Neural progenitor cell (in vitro differentiated cells): ENCODE measurements around the gene IL1RL1. TPM values are rescaled to one million over a fixed set of nuclear protein-coding genes. Genes with fewer than 3 reads are reported as not detected.

Experiments used
- DNase-seq: peaks from one replicate; pipeline ENCODE4 v3.0.0-alpha.2; 2016; ENCODE audit warnings: low spot score
- H2AFZ ChIP-seq: fragments of 200-600 bp; sonication (generic); replicated peaks from 2 replicates; pipeline ENCODE4 v1.6.1; 2016; ENCODE audit warnings: antibody characterized with exemption
- H3F3A ChIP-seq: fragments of 200-600 bp; sonication (generic); 2 replicates; pipeline ENCODE4 v1.6.1; 2016; ENCODE audit warnings: antibody characterized with exemption, low read depth
- H3K27ac ChIP-seq: fragments of 200-600 bp; sonication (generic); 2 replicates; pipeline ENCODE4 v1.5.1; 2016; ENCODE audit warnings: mild to moderate bottlenecking
- H3K27me3 ChIP-seq: fragments of 200-600 bp; sonication (generic); 2 replicates; pipeline ENCODE4 v1.6.1; 2016; ENCODE audit warnings: mild to moderate bottlenecking, moderate library complexity
- H3K36me3 ChIP-seq: fragments of 200-600 bp; sonication (generic); 2 replicates; pipeline ENCODE4 v1.5.1; 2016
- H3K4me1 ChIP-seq: fragments of 200-600 bp; sonication (generic); 2 replicates; pipeline ENCODE4 v1.6.1; 2016; ENCODE audit warnings: mixed run types
- H3K4me2 ChIP-seq: fragments of 200-600 bp; sonication (generic); 2 replicates; pipeline ENCODE4 v1.6.1; 2016
- H3K4me3 ChIP-seq: fragments of 200-600 bp; sonication (generic); 2 replicates; pipeline ENCODE4 v1.5.1; 2016
- H3K79me2 ChIP-seq: fragments of 200-600 bp; sonication (generic); 2 replicates; pipeline ENCODE4 v1.6.1; 2016; ENCODE audit warnings: low read depth
- H3K9ac ChIP-seq: fragments of 200-600 bp; sonication (generic); 2 replicates; pipeline ENCODE4 v1.6.1; 2016
- H3K9me3 ChIP-seq: fragments of 200-600 bp; sonication (generic); 2 replicates; pipeline ENCODE4 v1.5.1; 2016; ENCODE audit warnings: low read depth
- H4K20me1 ChIP-seq: fragments of 200-600 bp; sonication (generic); 2 replicates; pipeline ENCODE4 v1.6.1; 2016; ENCODE audit warnings: low read depth
- H3K27ac Mint-ChIP-seq: 3 replicates; pipeline ENCODE4 v1.8.0; 2021; ENCODE audit warnings: mixed read lengths
- H3K27me3 Mint-ChIP-seq: 2 replicates; pipeline ENCODE4 v1.8.0; 2022; ENCODE audit warnings: low read depth, mild to moderate bottlenecking, inconsistent platforms, moderate library complexity, mixed read lengths; ENCODE audit not compliant: insufficient read depth
- H3K36me3 Mint-ChIP-seq: 3 replicates; pipeline ENCODE4 v1.8.0; 2021; ENCODE audit warnings: mixed read lengths
- H3K4me1 Mint-ChIP-seq: 3 replicates; pipeline ENCODE4 v1.8.0; 2021; ENCODE audit warnings: mixed read lengths
- H3K4me3 Mint-ChIP-seq: 3 replicates; pipeline ENCODE4 v1.8.0; 2021; ENCODE audit warnings: mild to moderate bottlenecking, moderate library complexity, mixed read lengths
- H3K9me3 Mint-ChIP-seq: 3 replicates; pipeline ENCODE4 v1.8.0; 2020; ENCODE audit warnings: mixed read lengths
- EZH2 ChIP-seq: fragments of 200-600 bp; sonication (generic); IDR thresholded peaks from 2 replicates; pipeline ENCODE4 v1.6.1; 2017; ENCODE audit warnings: antibody characterized with exemption, mild to moderate bottlenecking, moderate library complexity
- EZH2phosphoT487 ChIP-seq: fragments of 200-600 bp; sonication (generic); IDR thresholded peaks from 2 replicates; pipeline ENCODE4 v1.6.1; 2017; ENCODE audit warnings: antibody characterized with exemption
- total RNA-seq: library from RNA; depleted of rRNA; stranded (reverse); fragments of >200 nt; gene quantifications from 2 replicates; pipeline ENCODE4 v1.2.3, GENCODE V29; 2015; ENCODE audit warnings: low replicate concordance
- TF ChIP-seq, protein P1 (sequence below): fragments of 200-600 bp; sonication (generic); IDR thresholded peaks from 2 replicates; pipeline ENCODE4 v1.5.1; 2017; ENCODE audit warnings: antibody characterized with exemption, mild to moderate bottlenecking

The IL1RL1 gene
- total RNA-seq, 1 donor from 2014 or later, result not detected

DNA sequence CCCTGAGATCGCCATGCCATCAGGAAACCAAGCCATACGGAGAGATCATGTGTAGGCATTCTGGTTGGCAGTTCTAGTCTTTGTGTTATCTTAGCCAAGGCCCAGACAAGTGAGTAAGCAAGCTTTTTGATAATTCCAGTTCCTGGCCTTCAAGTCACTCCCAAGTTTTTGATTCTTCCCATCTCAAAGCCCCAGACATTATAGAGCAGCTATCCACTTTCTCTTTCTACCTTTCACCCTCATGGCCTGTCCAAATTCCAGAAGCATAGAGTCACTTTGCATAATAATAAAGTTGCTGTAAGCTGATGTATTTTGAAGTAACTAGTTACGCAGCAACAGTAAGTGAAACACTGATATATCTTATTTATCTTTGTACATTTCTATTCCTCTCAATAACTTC lies 26.8 kb upstream of the IL1RL1 start:
- H3K4me2 ChIP-seq, result no peak overlapping the region
- H3K27ac ChIP-seq, result no peak overlapping the region
- H3F3A ChIP-seq, result no peaks in the 10 kb centered on the region
- no peaks in the 10 kb centered on the region for H3K36me3 ChIP-seq
- H3K27me3 Mint-ChIP-seq, result no peaks in the 10 kb centered on the region
- TF ChIP-seq, protein P1, sequence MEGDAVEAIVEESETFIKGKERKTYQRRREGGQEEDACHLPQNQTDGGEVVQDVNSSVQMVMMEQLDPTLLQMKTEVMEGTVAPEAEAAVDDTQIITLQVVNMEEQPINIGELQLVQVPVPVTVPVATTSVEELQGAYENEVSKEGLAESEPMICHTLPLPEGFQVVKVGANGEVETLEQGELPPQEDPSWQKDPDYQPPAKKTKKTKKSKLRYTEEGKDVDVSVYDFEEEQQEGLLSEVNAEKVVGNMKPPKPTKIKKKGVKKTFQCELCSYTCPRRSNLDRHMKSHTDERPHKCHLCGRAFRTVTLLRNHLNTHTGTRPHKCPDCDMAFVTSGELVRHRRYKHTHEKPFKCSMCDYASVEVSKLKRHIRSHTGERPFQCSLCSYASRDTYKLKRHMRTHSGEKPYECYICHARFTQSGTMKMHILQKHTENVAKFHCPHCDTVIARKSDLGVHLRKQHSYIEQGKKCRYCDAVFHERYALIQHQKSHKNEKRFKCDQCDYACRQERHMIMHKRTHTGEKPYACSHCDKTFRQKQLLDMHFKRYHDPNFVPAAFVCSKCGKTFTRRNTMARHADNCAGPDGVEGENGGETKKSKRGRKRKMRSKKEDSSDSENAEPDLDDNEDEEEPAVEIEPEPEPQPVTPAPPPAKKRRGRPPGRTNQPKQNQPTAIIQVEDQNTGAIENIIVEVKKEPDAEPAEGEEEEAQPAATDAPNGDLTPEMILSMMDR, result no peak
- TF ChIP-seq EZH2phosphoT487 (no peak), EZH2 (no peak)
- no peaks in the 10 kb centered on the region for H3K27me3 ChIP-seq
- no peak overlapping the region for H3K4me3 ChIP-seq
- H4K20me1 ChIP-seq, result no peaks in the 10 kb centered on the region
- no peaks in the 10 kb centered on the region for H3K79me2 ChIP-seq
- no peaks in the 10 kb centered on the region for H3K36me3 Mint-ChIP-seq
- no peaks in the 10 kb centered on the region for H3K4me1 Mint-ChIP-seq
- H2AFZ ChIP-seq, result no peak overlapping the region
- H3K9ac ChIP-seq, result no peak overlapping the region
- no peak for DNase-seq
- peaks cover under 1% of the 10 kb centered on the region for H3K4me1 ChIP-seq
- no peaks in the 10 kb centered on the region for H3K9me3 ChIP-seq
- H3K4me3 Mint-ChIP-seq, result no peak overlapping the region
- no peaks in the 10 kb centered on the region for H3K9me3 Mint-ChIP-seq
- no peak overlapping the region for H3K27ac Mint-ChIP-seq

DNA sequence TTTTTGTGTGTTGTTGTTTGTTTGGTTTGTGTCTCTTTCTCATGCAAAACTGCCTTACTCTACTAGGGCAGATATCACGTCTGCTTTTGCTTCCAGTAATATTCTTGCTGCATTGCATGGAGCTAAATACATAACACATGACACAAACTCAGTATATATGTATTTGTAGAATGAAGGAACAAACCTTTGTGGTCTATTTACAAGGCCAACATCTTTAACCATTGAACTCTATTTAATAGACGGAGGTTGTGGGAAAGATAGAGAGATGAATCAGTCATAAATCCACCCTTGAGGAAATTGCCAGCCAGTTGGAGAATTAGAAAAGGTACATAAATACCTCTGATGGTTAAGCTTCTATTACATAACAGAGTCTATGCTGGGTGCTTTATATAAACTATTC lies 26.0 kb upstream of the IL1RL1 start:
- no peaks in the 10 kb centered on the region for H3K27me3 ChIP-seq

DNA sequence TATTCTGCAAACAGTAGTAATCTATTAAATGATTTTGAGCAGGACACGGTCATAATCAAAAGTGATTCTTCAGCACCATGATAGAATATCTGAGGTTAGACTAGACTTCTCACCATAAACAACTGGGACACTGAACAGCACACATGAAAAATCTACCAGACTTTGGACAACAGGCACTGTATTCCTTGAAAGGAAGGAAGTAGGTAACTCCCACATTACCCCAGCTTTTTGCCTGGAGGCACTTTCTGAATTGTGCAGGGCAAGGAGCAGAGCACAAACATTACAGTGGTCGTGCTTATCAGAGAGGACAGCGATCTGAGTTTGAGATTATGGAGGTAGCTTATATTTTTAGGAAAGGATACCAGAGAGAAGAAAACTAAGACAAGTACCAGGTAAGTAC lies 25.3 kb upstream of the IL1RL1 start:
- Histone ChIP-seq H3K9ac (no peak overlapping the region), H3K4me1 (no peaks in the 10 kb centered on the region), H3K27ac (no peak overlapping the region), H4K20me1 (no peaks in the 10 kb centered on the region), H3F3A (no peaks in the 10 kb centered on the region), H3K4me3 (no peak overlapping the region), H2AFZ (no peak overlapping the region), H3K79me2 (no peaks in the 10 kb centered on the region), H3K9me3 (no peaks in the 10 kb centered on the region), H3K36me3 (no peaks in the 10 kb centered on the region), H3K4me2 (no peak overlapping the region), H3K27me3 (no peaks in the 10 kb centered on the region)
- Mint-ChIP-seq H3K4me1 (no peaks in the 10 kb centered on the region), H3K4me3 (no peak overlapping the region), H3K27me3 (no peaks in the 10 kb centered on the region), H3K36me3 (no peaks in the 10 kb centered on the region), H3K27ac (no peak overlapping the region), H3K9me3 (no peaks in the 10 kb centered on the region)
- no peak for DNase-seq
- TF ChIP-seq EZH2 (no peak), EZH2phosphoT487 (no peak)
- TF ChIP-seq, protein P1, result no peak

More for the DNA sequence above, 26.0 kb upstream of the IL1RL1 start:
- H3K9me3 Mint-ChIP-seq, result no peaks in the 10 kb centered on the region
- no peak overlapping the region for H3K27ac Mint-ChIP-seq
- TF ChIP-seq, protein P1, result no peak
- no peak for TF ChIP-seq EZH2
- Histone ChIP-seq H3K27ac (no peak overlapping the region), H3K36me3 (no peaks in the 10 kb centered on the region), H2AFZ (no peak overlapping the region), H3K4me3 (no peak overlapping the region), H3K4me2 (no peak overlapping the region), H3K9ac (no peak overlapping the region), H3K4me1 (no peaks in the 10 kb centered on the region), H3K9me3 (no peaks in the 10 kb centered on the region), H3F3A (no peaks in the 10 kb centered on the region), H4K20me1 (no peaks in the 10 kb centered on the region), H3K79me2 (no peaks in the 10 kb centered on the region)
- H3K36me3 Mint-ChIP-seq, result no peaks in the 10 kb centered on the region
- DNase-seq, result no peak
- no peak overlapping the region for H3K4me3 Mint-ChIP-seq
- no peaks in the 10 kb centered on the region for H3K27me3 Mint-ChIP-seq
- H3K4me1 Mint-ChIP-seq, result no peaks in the 10 kb centered on the region
